Gastrocnemius medialis (tissue), 4 donors: Measurements from ENCODE around the gene ATRNL1.

Experiments
- POLR2A ChIP-seq, 2 donors: fragments of 450-650 bp; IDR thresholded peaks; one replicate each; pipeline ENCODE4 v1.6.1; 2017; ENCODE audit warnings: antibody characterized with exemption in 2 of 2, mild to moderate bottlenecking in 2 of 2, moderate library complexity in 2 of 2
- TF ChIP-seq, protein P1 (sequence below), 5 experiments: fragments of 450-650 bp in 3 of 5; fragments of 200-600 bp in 2 of 5; sonication (generic) in 2 of 5; IDR thresholded peaks in 4 of 5; conservative IDR thresholded peaks in 1 of 5; 1 replicate in 4 of 5; 2 replicates in 1 of 5; pipeline ENCODE4 v1.5.1; 2016 to 2019; ENCODE audit warnings: antibody characterized with exemption in 5 of 5, mild to moderate bottlenecking in 3 of 5, moderate library complexity in 3 of 5

DNA sequence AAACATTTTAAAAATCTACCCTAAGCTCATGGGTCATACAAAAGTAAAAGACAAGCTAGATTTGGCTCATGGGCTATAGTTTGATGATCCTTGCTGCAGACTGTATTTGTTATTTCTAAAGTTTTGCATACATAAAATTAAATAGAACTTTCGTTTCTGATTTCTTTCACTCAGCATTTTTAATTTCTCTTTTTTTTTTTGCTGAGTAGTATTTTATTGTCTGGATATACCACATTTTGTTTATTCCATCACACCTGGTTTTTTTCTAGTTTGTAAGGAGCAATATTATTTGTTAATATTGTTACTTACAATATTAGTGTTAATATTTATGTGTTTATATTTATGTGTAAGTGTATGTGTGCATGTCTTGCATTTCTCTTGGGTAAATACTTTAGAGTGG is 291.5 kb downstream of the ATRNL1 start:
- TF ChIP-seq POLR2A (IDR thresholded peaks at IDR 0.05), result no peak
- TF ChIP-seq, protein P1, sequence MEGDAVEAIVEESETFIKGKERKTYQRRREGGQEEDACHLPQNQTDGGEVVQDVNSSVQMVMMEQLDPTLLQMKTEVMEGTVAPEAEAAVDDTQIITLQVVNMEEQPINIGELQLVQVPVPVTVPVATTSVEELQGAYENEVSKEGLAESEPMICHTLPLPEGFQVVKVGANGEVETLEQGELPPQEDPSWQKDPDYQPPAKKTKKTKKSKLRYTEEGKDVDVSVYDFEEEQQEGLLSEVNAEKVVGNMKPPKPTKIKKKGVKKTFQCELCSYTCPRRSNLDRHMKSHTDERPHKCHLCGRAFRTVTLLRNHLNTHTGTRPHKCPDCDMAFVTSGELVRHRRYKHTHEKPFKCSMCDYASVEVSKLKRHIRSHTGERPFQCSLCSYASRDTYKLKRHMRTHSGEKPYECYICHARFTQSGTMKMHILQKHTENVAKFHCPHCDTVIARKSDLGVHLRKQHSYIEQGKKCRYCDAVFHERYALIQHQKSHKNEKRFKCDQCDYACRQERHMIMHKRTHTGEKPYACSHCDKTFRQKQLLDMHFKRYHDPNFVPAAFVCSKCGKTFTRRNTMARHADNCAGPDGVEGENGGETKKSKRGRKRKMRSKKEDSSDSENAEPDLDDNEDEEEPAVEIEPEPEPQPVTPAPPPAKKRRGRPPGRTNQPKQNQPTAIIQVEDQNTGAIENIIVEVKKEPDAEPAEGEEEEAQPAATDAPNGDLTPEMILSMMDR (IDR thresholded peaks at IDR 0.05 in 4 of 5, conservative IDR thresholded peaks at IDR 0.05 in 1 of 5), result no peak
